IgD-negative memory B cell (primary cell): ENCODE measurements around the gene TCAF1. TPM values are rescaled to one million over a fixed set of nuclear protein-coding genes. Genes with fewer than 3 reads are reported as not detected.

Experiments
- H3K27ac Mint-ChIP-seq, 3 donors: one replicate each; pipeline ENCODE4 v1.8.0; 2020 to 2022; ENCODE audit warnings: mild to moderate bottlenecking in 3 of 3, mixed read lengths in 3 of 3, moderate library complexity in 1 of 3
- H3K27me3 Mint-ChIP-seq: one replicate; pipeline ENCODE4 v1.8.0; 2021; ENCODE audit warnings: mixed read lengths
- H3K36me3 Mint-ChIP-seq: one replicate; pipeline ENCODE4 v1.8.0; 2020; ENCODE audit warnings: mild to moderate bottlenecking, mixed read lengths
- H3K4me1 Mint-ChIP-seq, 3 donors: one replicate each; pipeline ENCODE4 v1.8.0; 2020 to 2022; ENCODE audit warnings: mixed read lengths in 3 of 3, mild to moderate bottlenecking in 1 of 3
- H3K4me3 Mint-ChIP-seq, 4 donors: one replicate each; pipeline ENCODE4 v1.8.0; 2020 to 2022; ENCODE audit warnings: mild to moderate bottlenecking in 4 of 4, mixed read lengths in 4 of 4, moderate library complexity in 3 of 4
- H3K9me3 Mint-ChIP-seq, 3 donors: one replicate each; pipeline ENCODE4 v1.8.0; 2020 to 2021; ENCODE audit warnings: mixed read lengths in 3 of 3, mild to moderate bottlenecking in 1 of 3
- polyA plus RNA-seq: library from polyadenylated mRNA; unstranded; fragments of 300-500 nt; fragmentation: Illumina TruSeq; gene quantifications from one replicate; pipeline ENCODE4 v1.2.3, GENCODE V29; 2021

The TCAF1 gene
- polyA plus RNA-seq = 10.2 TPM

GRCh38 chr7:143901668-143902331, at the start of gene TCAF1:
TSS of gene TCAF1 (minus strand) at chr7:143902176. CDS start at chr7:143876608, 25,568 bp downstream.
- peak within 1 kb of the TSS; percentile 90 to 98 (median 96) for H3K4me3 Mint-ChIP-seq
- H3K4me1 Mint-ChIP-seq = peaks cover 6 to 21% (median 17%) of the 10 kb centered on the region in 3 donors
- H3K36me3 Mint-ChIP-seq = peaks cover under 1% of the 10 kb centered on the region
- H3K27ac Mint-ChIP-seq = peak within 1 kb of the TSS; percentile 67 to 99 (median 95)
- H3K9me3 Mint-ChIP-seq = no peaks in the 10 kb centered on the region
- peaks cover 3% of the 10 kb centered on the region for H3K27me3 Mint-ChIP-seq

GRCh38 chr7:143948733-143949132, 46.8 kb upstream of the TCAF1 start:
- H3K9me3 Mint-ChIP-seq = peaks cover 0 to 3% (median 2%) of the 10 kb centered on the region in 3 donors
- no peak overlapping the region for H3K4me3 Mint-ChIP-seq
- no peak overlapping the region for H3K27ac Mint-ChIP-seq
- peaks cover 3% of the 10 kb centered on the region for H3K27me3 Mint-ChIP-seq
- H3K36me3 Mint-ChIP-seq = peaks cover 2% of the 10 kb centered on the region
- no peaks in the 10 kb centered on the region for H3K4me1 Mint-ChIP-seq

GRCh38 chr7:143947111-143947510, 45.1 kb upstream of the TCAF1 start:
- Mint-ChIP-seq H3K9me3 (peaks cover 0 to 3% (median 2%) of the 10 kb centered on the region in 3 donors), H3K27me3 (peaks cover 3% of the 10 kb centered on the region), H3K27ac (no peak overlapping the region), H3K4me1 (no peaks in the 10 kb centered on the region), H3K4me3 (no peak overlapping the region), H3K36me3 (peaks cover 2% of the 10 kb centered on the region)

GRCh38 chr7:143945423-143945822, 43.4 kb upstream of the TCAF1 start:
- H3K4me3 Mint-ChIP-seq = no peak overlapping the region
- peaks cover 0 to 2% (median 0%) of the 10 kb centered on the region in 3 donors for H3K4me1 Mint-ChIP-seq
- H3K36me3 Mint-ChIP-seq = peaks cover 2% of the 10 kb centered on the region
- H3K9me3 Mint-ChIP-seq = peaks cover 0 to 3% (median 2%) of the 10 kb centered on the region in 3 donors
- peaks cover 3% of the 10 kb centered on the region for H3K27me3 Mint-ChIP-seq
- H3K27ac Mint-ChIP-seq = no peak overlapping the region

GRCh38 chr7:143938379-143939243, 36.6 kb upstream of the TCAF1 start:
- Mint-ChIP-seq H3K27me3 (peaks cover 5% of the 10 kb centered on the region), H3K4me3 (no peak overlapping the region), H3K27ac (no peak overlapping the region), H3K4me1 (peaks cover 0 to 2% (median 0%) of the 10 kb centered on the region in 3 donors), H3K9me3 (no peaks in the 10 kb centered on the region), H3K36me3 (no peaks in the 10 kb centered on the region)

- no peaks in the 10 kb centered on the region for H3K4me1 Mint-ChIP-seq
- peaks cover 0 to 3% (median 2%) of the 10 kb centered on the region in 3 donors for H3K9me3 Mint-ChIP-seq
- peaks cover 1% of the 10 kb centered on the region for H3K36me3 Mint-ChIP-seq
- no peak overlapping the region for H3K4me3 Mint-ChIP-seq
- peaks cover 9% of the 10 kb centered on the region for H3K27me3 Mint-ChIP-seq
- H3K27ac Mint-ChIP-seq = no peak overlapping the region
Measured at GRCh38 chr7:143936087-143937009, 34.4 kb upstream of the TCAF1 start.

GRCh38 chr7:143934526-143935325, 32.8 kb upstream of the TCAF1 start, which contains the start of gene OR2F2:
TSS of gene OR2F2 (plus strand) at chr7:143935233. CDS start at chr7:143935233, 0 bp downstream.
- Mint-ChIP-seq H3K27ac (no peak within 1 kb of the TSS), H3K4me3 (no peak within 1 kb of the TSS)

GRCh38 chr7:143931739-143932138, 29.8 kb upstream of the TCAF1 start:
- H3K27me3 Mint-ChIP-seq = peaks cover 6% of the 10 kb centered on the region
- H3K4me1 Mint-ChIP-seq = no peaks in the 10 kb centered on the region
- no peak overlapping the region for H3K27ac Mint-ChIP-seq
- peaks cover 1% of the 10 kb centered on the region for H3K36me3 Mint-ChIP-seq
- no peak overlapping the region for H3K4me3 Mint-ChIP-seq
- peaks cover 0 to 3% (median 2%) of the 10 kb centered on the region in 3 donors for H3K9me3 Mint-ChIP-seq

More at GRCh38 chr7:143934526-143935325, 32.8 kb upstream of the TCAF1 start, which contains the start of gene OR2F2:
- peaks cover 9% of the 10 kb centered on the region for H3K27me3 Mint-ChIP-seq
- H3K36me3 Mint-ChIP-seq = peaks cover 1% of the 10 kb centered on the region
- H3K9me3 Mint-ChIP-seq = peaks cover 0 to 3% (median 2%) of the 10 kb centered on the region in 3 donors
- no peaks in the 10 kb centered on the region for H3K4me1 Mint-ChIP-seq

- no peaks in the 10 kb centered on the region for H3K4me1 Mint-ChIP-seq
- H3K9me3 Mint-ChIP-seq = peaks cover 0 to 3% (median 2%) of the 10 kb centered on the region in 3 donors
- peaks cover 7% of the 10 kb centered on the region for H3K27me3 Mint-ChIP-seq
- H3K27ac Mint-ChIP-seq = peak overlapping the region in 1 of 3 donors; percentile 45
- H3K36me3 Mint-ChIP-seq = peaks cover 1% of the 10 kb centered on the region
- no peak overlapping the region for H3K4me3 Mint-ChIP-seq
Measured at GRCh38 chr7:143929224-143929920, 27.4 kb upstream of the TCAF1 start.

- Mint-ChIP-seq H3K27me3 (peaks cover 15% of the 10 kb centered on the region), H3K4me3 (no peak overlapping the region), H3K36me3 (no peaks in the 10 kb centered on the region), H3K27ac (no peak overlapping the region), H3K9me3 (peaks cover 0 to 2% (median 0%) of the 10 kb centered on the region in 3 donors), H3K4me1 (no peaks in the 10 kb centered on the region)
Measured at GRCh38 chr7:143924851-143925250, 22.9 kb upstream of the TCAF1 start.

GRCh38 chr7:143914938-143915652, 13.1 kb upstream of the TCAF1 start:
- Mint-ChIP-seq H3K36me3 (peaks cover 4% of the 10 kb centered on the region), H3K4me3 (no peak overlapping the region), H3K4me1 (no peaks in the 10 kb centered on the region), H3K9me3 (peaks cover 0 to 3% (median 0%) of the 10 kb centered on the region in 3 donors), H3K27ac (no peak overlapping the region), H3K27me3 (peaks cover 13% of the 10 kb centered on the region)

- Mint-ChIP-seq H3K4me3 (no peak overlapping the region), H3K9me3 (peaks cover 0 to 3% (median 0%) of the 10 kb centered on the region in 3 donors), H3K36me3 (peaks cover 4% of the 10 kb centered on the region), H3K4me1 (no peaks in the 10 kb centered on the region), H3K27me3 (peaks cover 8% of the 10 kb centered on the region), H3K27ac (no peak overlapping the region)
Measured at GRCh38 chr7:143913945-143914615, 12.1 kb upstream of the TCAF1 start.
